BLaER1 (cell line): ENCODE data around the gene TSR2.

Experiments
- H3K27ac ChIP-seq: shearing (Covaris generic); formaldehyde crosslinking; 2 replicates; pipeline ENCODE4 v1.8.1; 2022
- H3K27me3 ChIP-seq: shearing (Covaris generic); formaldehyde crosslinking; 2 replicates; pipeline ENCODE4 v1.8.1; 2022
- H3K36me3 ChIP-seq: shearing (Covaris generic); formaldehyde crosslinking; 2 replicates; pipeline ENCODE4 v1.8.1; 2022
- H3K4me1 ChIP-seq: shearing (Covaris generic); formaldehyde crosslinking; 2 replicates; pipeline ENCODE4 v1.8.1; 2022
- H3K4me2 ChIP-seq: shearing (Covaris generic); formaldehyde crosslinking; 2 replicates; pipeline ENCODE4 v1.8.1; 2022
- H3K4me3 ChIP-seq: shearing (Covaris generic); formaldehyde crosslinking; 2 replicates; pipeline ENCODE4 v1.8.1; 2022
- H3K9ac ChIP-seq: shearing (Covaris generic); formaldehyde crosslinking; 2 replicates; pipeline ENCODE4 v1.8.1; 2022
- H3K9me3 ChIP-seq: shearing (Covaris generic); formaldehyde crosslinking; 2 replicates; pipeline ENCODE4 v1.8.1; 2022
- H4K20me1 ChIP-seq: shearing (Covaris generic); formaldehyde crosslinking; 2 replicates; pipeline ENCODE4 v1.8.1; 2022
- Cebpa-rat ChIP-seq: shearing (Covaris generic); IDR thresholded peaks from 2 replicates; pipeline ENCODE4 v1.8.1; 2022

The TSR2 gene, protein sequence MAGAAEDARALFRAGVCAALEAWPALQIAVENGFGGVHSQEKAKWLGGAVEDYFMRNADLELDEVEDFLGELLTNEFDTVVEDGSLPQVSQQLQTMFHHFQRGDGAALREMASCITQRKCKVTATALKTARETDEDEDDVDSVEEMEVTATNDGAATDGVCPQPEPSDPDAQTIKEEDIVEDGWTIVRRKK

GRCh38 chrX:54439960-54440871 is at the start of gene TSR2:
Gene TSR2, plus strand, starts transcription at chrX:54440404. Its CDS starts 18 bp downstream, at chrX:54440422.
- H3K4me3 ChIP-seq, result peak within 1 kb of the TSS; percentile 83
- H3K4me2 ChIP-seq, result peak within 1 kb of the TSS; percentile 80
- TF ChIP-seq Cebpa-rat, result no peak
- peak within 1 kb of the TSS; percentile 83 for H3K9ac ChIP-seq
- H3K9me3 ChIP-seq, result 0 out of 2 replicates have a peak, but pooled peaks cover 3% of the 10 kb centered on the region
- peaks cover 63% of the 10 kb centered on the region for H3K27me3 ChIP-seq
- peaks cover 50% of the 10 kb centered on the region for H4K20me1 ChIP-seq
- peaks cover 22% of the 10 kb centered on the region for H3K36me3 ChIP-seq
- H3K27ac ChIP-seq, result peak within 1 kb of the TSS; percentile 78
- H3K4me1 ChIP-seq, result peaks cover 18% of the 10 kb centered on the region

GRCh38 chrX:54397113-54397512 is 43.1 kb upstream of the TSR2 start:
- no peak overlapping the region for H3K4me3 ChIP-seq
- H3K36me3 ChIP-seq, result no peaks in the 10 kb centered on the region
- no peak for TF ChIP-seq Cebpa-rat
- H4K20me1 ChIP-seq, result no peaks in the 10 kb centered on the region
- no peak overlapping the region for H3K4me2 ChIP-seq
- H3K4me1 ChIP-seq, result no peaks in the 10 kb centered on the region
- H3K27me3 ChIP-seq, result no peaks in the 10 kb centered on the region
- no peak overlapping the region for H3K27ac ChIP-seq
- H3K9me3 ChIP-seq, result no peaks in the 10 kb centered on the region
- H3K9ac ChIP-seq, result no peak overlapping the region

- Histone ChIP-seq H3K4me1 (peaks cover 12% of the 10 kb centered on the region), H4K20me1 (peaks cover 13% of the 10 kb centered on the region; the same call in 1 of the 2 replicates), H3K4me3 (no peak overlapping the region), H3K27ac (no peak overlapping the region), H3K27me3 (peaks cover 67% of the 10 kb centered on the region), H3K9me3 (no peaks in the 10 kb centered on the region), H3K36me3 (no peaks in the 10 kb centered on the region), H3K4me2 (no peak overlapping the region), H3K9ac (no peak overlapping the region)
- TF ChIP-seq Cebpa-rat, result no peak
These were observed 32.9 kb upstream of the TSR2 start for GRCh38 chrX:54407266-54407665.

DNA sequence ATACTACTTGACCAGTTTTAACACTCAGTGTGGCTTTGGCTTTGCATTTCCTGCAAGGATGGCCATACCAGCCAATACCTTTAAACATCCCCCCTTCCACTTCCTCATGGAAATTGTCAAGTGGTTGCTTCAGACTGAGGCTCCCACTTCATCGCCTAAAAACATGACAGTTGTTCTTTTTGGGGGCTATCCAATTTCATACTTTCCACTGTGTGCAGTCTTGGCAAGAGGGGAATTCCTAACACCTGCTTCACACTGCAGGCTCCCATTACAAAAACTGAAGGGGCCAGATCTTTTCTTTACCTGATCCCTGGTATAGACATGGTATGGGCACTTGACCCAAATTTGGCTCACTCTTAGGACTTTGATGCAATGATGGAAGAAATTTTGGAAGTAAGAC is 28.5 kb upstream of the TSR2 start:
- no peak overlapping the region for H3K27ac ChIP-seq
- no peak overlapping the region for H3K9ac ChIP-seq
- H3K4me1 ChIP-seq, result peaks cover 37% of the 10 kb centered on the region

GRCh38 chrX:54413753-54414152 is 26.5 kb upstream of the TSR2 start:
- TF ChIP-seq Cebpa-rat, result 0 out of 2 replicates have a peak, but pooled peaks have one; percentile 41
- peak overlapping the region; percentile 49 for H3K4me2 ChIP-seq
- peaks cover 32% of the 10 kb centered on the region for H3K4me1 ChIP-seq
- H3K4me3 ChIP-seq, result no peak overlapping the region
- H4K20me1 ChIP-seq, result peaks cover 34% of the 10 kb centered on the region; the same call in 1 of the 2 replicates
- no peaks in the 10 kb centered on the region for H3K9me3 ChIP-seq
- no peaks in the 10 kb centered on the region for H3K36me3 ChIP-seq
- peaks cover 85% of the 10 kb centered on the region for H3K27me3 ChIP-seq
- H3K27ac ChIP-seq, result no peak overlapping the region
- no peak overlapping the region for H3K9ac ChIP-seq

More for the DNA sequence above, 28.5 kb upstream of the TSR2 start:
- H3K4me3 ChIP-seq, result no peak overlapping the region
- TF ChIP-seq Cebpa-rat, result no peak
- peaks cover 41% of the 10 kb centered on the region; the same call in 1 of the 2 replicates for H4K20me1 ChIP-seq
- H3K9me3 ChIP-seq, result no peaks in the 10 kb centered on the region
- H3K27me3 ChIP-seq, result peaks cover 81% of the 10 kb centered on the region
- no peak overlapping the region for H3K4me2 ChIP-seq
- no peaks in the 10 kb centered on the region for H3K36me3 ChIP-seq

DNA sequence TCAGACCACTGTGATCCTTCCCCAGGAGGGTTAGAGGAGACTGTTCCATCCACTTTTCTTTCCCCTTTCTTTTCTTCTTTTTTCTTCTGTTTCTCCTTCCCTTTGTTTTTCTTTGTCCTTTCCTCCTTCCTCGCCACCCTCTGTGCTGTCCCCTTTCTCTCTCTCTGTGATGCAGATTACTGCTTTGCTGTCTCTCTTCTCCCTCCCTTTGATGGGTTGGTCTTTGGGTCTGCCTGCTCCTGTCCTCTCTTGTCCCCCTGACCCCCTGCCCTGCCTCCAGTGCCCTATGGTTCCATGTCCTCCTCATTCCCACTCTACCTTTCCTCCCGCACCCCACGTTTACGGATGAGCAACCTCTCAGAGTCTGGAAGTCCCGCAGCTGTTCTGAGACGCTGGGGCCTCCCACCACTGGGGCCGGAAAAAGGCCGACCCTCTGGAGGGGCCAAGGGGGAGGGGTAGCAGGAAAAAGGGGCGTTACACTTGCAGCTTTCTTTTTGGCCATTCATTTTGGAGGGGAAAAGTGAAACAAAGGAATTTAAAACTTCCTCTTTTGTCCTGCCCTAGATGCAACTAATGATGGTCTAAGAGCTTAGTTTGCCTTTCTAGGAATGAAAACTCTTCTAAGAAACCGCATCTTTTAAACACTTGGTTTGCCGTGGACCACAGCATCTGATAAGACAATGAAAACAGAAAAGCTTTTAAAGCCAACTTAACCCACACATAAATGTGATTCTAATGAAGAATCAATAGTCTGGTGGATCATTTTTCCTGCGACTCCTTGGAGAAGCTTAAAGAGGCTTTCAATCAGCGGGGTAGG is 24.5 kb upstream of the TSR2 start:
- TF ChIP-seq Cebpa-rat, result no peak
- H3K9me3 ChIP-seq, result no peaks in the 10 kb centered on the region
- no peaks in the 10 kb centered on the region for H3K36me3 ChIP-seq
- H3K4me2 ChIP-seq, result peak overlapping the region; percentile 61
- no peak overlapping the region for H3K9ac ChIP-seq
- no peak overlapping the region for H3K4me3 ChIP-seq
- peaks cover 28% of the 10 kb centered on the region for H3K4me1 ChIP-seq
- no peak overlapping the region for H3K27ac ChIP-seq
- peaks cover 34% of the 10 kb centered on the region; the same call in 1 of the 2 replicates for H4K20me1 ChIP-seq
- peaks cover 93% of the 10 kb centered on the region for H3K27me3 ChIP-seq

DNA sequence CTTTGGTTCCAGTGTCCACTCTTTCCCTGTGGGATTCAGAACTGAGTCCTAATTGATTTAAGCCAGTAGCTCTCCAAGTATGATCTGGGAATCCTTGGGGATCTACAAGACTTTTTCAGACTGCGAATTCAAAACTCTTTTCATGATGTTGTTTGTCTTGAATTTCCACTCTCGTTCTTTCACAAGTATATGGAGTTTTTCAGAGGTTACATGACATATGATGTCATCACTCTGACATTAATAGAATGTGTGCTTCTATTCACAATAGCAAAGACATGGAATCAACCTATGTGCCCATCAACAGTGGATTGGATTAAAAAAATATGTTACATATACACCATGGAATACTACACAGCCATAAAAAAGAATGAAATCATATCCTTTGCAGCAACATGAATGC is 23.2 kb upstream of the TSR2 start:
- Histone ChIP-seq H3K27me3 (peaks cover 93% of the 10 kb centered on the region), H4K20me1 (peaks cover 31% of the 10 kb centered on the region; the same call in 1 of the 2 replicates), H3K27ac (no peak overlapping the region), H3K9me3 (no peaks in the 10 kb centered on the region), H3K4me2 (no peak overlapping the region), H3K4me1 (peaks cover 28% of the 10 kb centered on the region), H3K36me3 (no peaks in the 10 kb centered on the region), H3K9ac (no peak overlapping the region), H3K4me3 (no peak overlapping the region)
- TF ChIP-seq Cebpa-rat, result no peak

- no peak overlapping the region for H3K4me3 ChIP-seq
These were observed 20.5 kb upstream of the TSR2 start for GRCh38 chrX:54419559-54420302.

GRCh38 chrX:54422168-54422567 is 18.0 kb upstream of the TSR2 start:
- TF ChIP-seq Cebpa-rat, result no peak
- Histone ChIP-seq H3K36me3 (no peaks in the 10 kb centered on the region), H3K4me2 (no peak overlapping the region), H4K20me1 (no peaks in the 10 kb centered on the region), H3K27me3 (peaks cover 78% of the 10 kb centered on the region), H3K4me1 (no peaks in the 10 kb centered on the region), H3K9ac (no peak overlapping the region), H3K9me3 (no peaks in the 10 kb centered on the region), H3K27ac (no peak overlapping the region), H3K4me3 (no peak overlapping the region)

More at GRCh38 chrX:54419559-54420302, 20.5 kb upstream of the TSR2 start:
- no peak for TF ChIP-seq Cebpa-rat
- Histone ChIP-seq H3K4me1 (peaks cover 17% of the 10 kb centered on the region), H3K4me2 (no peak overlapping the region), H3K9me3 (no peaks in the 10 kb centered on the region), H3K27me3 (peaks cover 85% of the 10 kb centered on the region), H4K20me1 (peaks cover 18% of the 10 kb centered on the region; the same call in 1 of the 2 replicates), H3K27ac (no peak overlapping the region), H3K9ac (no peak overlapping the region), H3K36me3 (no peaks in the 10 kb centered on the region)
